Gastrocnemius medialis (tissue), 4 donors: ENCODE measurements around the gene TSHR.

Source experiments
- POLR2A ChIP-seq, 2 donors: fragments of 450-650 bp; IDR thresholded peaks; one replicate each; pipeline ENCODE4 v1.6.1; 2017; ENCODE audit warnings: antibody characterized with exemption in 2 of 2, mild to moderate bottlenecking in 2 of 2, moderate library complexity in 2 of 2
- TF ChIP-seq, protein P1 (sequence below), 5 experiments: fragments of 450-650 bp in 3 of 5; fragments of 200-600 bp in 2 of 5; sonication (generic) in 2 of 5; IDR thresholded peaks in 4 of 5; conservative IDR thresholded peaks in 1 of 5; 1 replicate in 4 of 5; 2 replicates in 1 of 5; pipeline ENCODE4 v1.5.1; 2016 to 2019; ENCODE audit warnings: antibody characterized with exemption in 5 of 5, mild to moderate bottlenecking in 3 of 5, moderate library complexity in 3 of 5

DNA sequence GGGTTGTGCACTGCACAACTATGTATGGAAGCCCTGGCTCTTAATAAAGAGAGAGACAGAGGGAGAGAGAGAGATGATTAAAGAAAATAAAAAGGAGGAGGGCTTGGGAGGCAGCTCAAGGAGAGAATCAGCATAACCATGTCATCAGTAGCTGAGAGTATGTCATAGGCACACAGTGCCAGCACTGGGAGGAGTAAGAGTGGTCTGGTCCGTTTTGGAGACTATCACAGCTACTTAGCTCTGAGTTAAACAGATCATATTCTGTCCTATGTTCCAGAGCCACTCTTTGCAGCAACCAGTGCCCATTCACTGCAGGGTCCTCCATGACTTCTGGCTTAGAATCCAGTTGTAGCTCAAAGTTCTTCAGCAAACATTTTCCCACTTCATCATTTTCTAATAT, 206.3 kb downstream of the TSHR start:
- TF ChIP-seq, protein P1, sequence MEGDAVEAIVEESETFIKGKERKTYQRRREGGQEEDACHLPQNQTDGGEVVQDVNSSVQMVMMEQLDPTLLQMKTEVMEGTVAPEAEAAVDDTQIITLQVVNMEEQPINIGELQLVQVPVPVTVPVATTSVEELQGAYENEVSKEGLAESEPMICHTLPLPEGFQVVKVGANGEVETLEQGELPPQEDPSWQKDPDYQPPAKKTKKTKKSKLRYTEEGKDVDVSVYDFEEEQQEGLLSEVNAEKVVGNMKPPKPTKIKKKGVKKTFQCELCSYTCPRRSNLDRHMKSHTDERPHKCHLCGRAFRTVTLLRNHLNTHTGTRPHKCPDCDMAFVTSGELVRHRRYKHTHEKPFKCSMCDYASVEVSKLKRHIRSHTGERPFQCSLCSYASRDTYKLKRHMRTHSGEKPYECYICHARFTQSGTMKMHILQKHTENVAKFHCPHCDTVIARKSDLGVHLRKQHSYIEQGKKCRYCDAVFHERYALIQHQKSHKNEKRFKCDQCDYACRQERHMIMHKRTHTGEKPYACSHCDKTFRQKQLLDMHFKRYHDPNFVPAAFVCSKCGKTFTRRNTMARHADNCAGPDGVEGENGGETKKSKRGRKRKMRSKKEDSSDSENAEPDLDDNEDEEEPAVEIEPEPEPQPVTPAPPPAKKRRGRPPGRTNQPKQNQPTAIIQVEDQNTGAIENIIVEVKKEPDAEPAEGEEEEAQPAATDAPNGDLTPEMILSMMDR (IDR thresholded peaks at IDR 0.05 in 4 of 5, conservative IDR thresholded peaks at IDR 0.05 in 1 of 5), result no peak
- no peak for TF ChIP-seq POLR2A (IDR thresholded peaks at IDR 0.05)
